Measurements from ENCODE around the gene HOXA6. TPM values are rescaled to one million over a fixed set of nuclear protein-coding genes. Genes with fewer than 3 reads are reported as not detected.

HOXA6 gene
- total and polyA plus RNA-seq, 2 of the 4 experiments (the other 2 are of a cell fraction) = 1.4 to 1.8 TPM

GRCh38 chr7:27124096-27124901, 23.3 kb downstream of the HOXA6 start (continued):
- TF ChIP-seq CHD1 (IDR thresholded peaks at IDR 0.05; ENCODE audit: low read depth, low read length) (peak; percentile 35; the same call in 1 of the 2 replicates), BHLHE40 (IDR thresholded peaks at IDR 0.05; ENCODE audit: low read depth, low read length) (peak; percentile 97), MAFK (IDR thresholded peaks at IDR 0.05; ENCODE audit: low read depth, low read length) (no peak)

GRCh38 chr7:27123477-27124053, 24.0 kb downstream of the HOXA6 start:
- peaks cover 6 to 51% of the 10 kb centered on the region in 2 experiments for H3K79me1 ChIP-seq (ENCODE audit: low read depth in 1 of 2, low read length in 2 of 2)
- peaks cover 10% of the 10 kb centered on the region for H3K9me1 ChIP-seq (ENCODE audit: insufficient read depth, low read length)
- peak overlapping the region; percentile 80 for H3K23ac ChIP-seq (ENCODE audit: low read depth, low read length)
- peak overlapping the region; percentile 94 for H3K14ac ChIP-seq (replicated peaks; ENCODE audit: low read depth, low read length)
- BruUV-seq (replicated peaks) = no TSS peak
- ATAC-seq (ENCODE audit: low read depth) (no peak), DNase-seq (no peak)
- peak overlapping the region; percentile 88 for H2BK5ac ChIP-seq (ENCODE audit: low read depth, low read length, poor library complexity, severe bottlenecking)
- H2BK15ac ChIP-seq (ENCODE audit: low read depth, low read length) = peak overlapping the region; percentile 64; the same call in 2 of the 3 replicates
- H3K56ac ChIP-seq (ENCODE audit: extremely low read depth, insufficient read depth, low read length) = peak overlapping the region; percentile 76; the same call in 1 of the 2 replicates
- no peaks in the 10 kb centered on the region for H3K9me3 ChIP-seq (ENCODE audit: control insufficient read depth, insufficient read depth, low read length)
- H4K8ac ChIP-seq (ENCODE audit: low read depth in 2 of 2, low read length in 2 of 2) = peak overlapping the region; percentile 90 to 93
- ChIA-PET POLR2A (ENCODE audit: unreplicated experiment) (interaction anchor here (1.0 kb wide), 1 partner anchor 26 kb away, joined by 3 read pairs; no protein-coding TSS in a partner anchor), CTCF (interaction anchor here (1.0 to 1.2 kb wide), 2 partner anchors 18 to 754 kb away, joined by 3 to 5 read pairs; no protein-coding TSS in a partner anchor)
- peak overlapping the region; percentile 73 for H2AFZ ChIP-seq (replicated peaks; ENCODE audit: low read length, poor library complexity)
- H4K91ac ChIP-seq (ENCODE audit: insufficient read depth, low read depth, low read length) = peak overlapping the region; percentile 96
- in situ Hi-C loops (cut with MboI; ENCODE audit: low sequenced_read_pairs) (no loop called here), dilution Hi-C loops (cut with HindIII; ENCODE audit: low sequenced_read_pairs, unreplicated experiment) (no loop called here), intact Hi-C loops (cut with micrococcal nuclease) (loop anchor here (2.0 to 5.0 kb wide), 2 partner anchors 25 to 921 kb away; partner anchors contain the start of genes CBX3 and HNRNPA2B1)
- 14% methylated on average over 9 of the region's 26 CpGs; no CpG with 5 or more reads in 1 of the 2 experiments for WGBS, 2 experiments (ENCODE audit: extremely low coverage in 2 of 2, insufficient read length in 1 of 2)
- peak overlapping the region; percentile 62 for H2AK5ac ChIP-seq (ENCODE audit: low read depth, low read length)
- peak overlapping the region; percentile 75 for H2BK20ac ChIP-seq (ENCODE audit: low read depth, low read length)
- peak overlapping the region; percentile 67 for H3K18ac ChIP-seq (ENCODE audit: low read depth, low read length)
- peak overlapping the region; percentile 94 for H2BK120ac ChIP-seq (ENCODE audit: low read depth, low read length)
- peak overlapping the region; percentile 50 for H4K5ac ChIP-seq (ENCODE audit: low read depth, low read length)
- H3K4me1 ChIP-seq (ENCODE audit: control insufficient read depth, insufficient read depth, low read length) = peaks cover 35% of the 10 kb centered on the region
- H3K36me3 ChIP-seq (ENCODE audit: control insufficient read depth, insufficient read depth, low read length) = no peaks in the 10 kb centered on the region
- H3K4me2 ChIP-seq (ENCODE audit: low read depth, low read length) = peak overlapping the region; percentile 95
- TF ChIP-seq MAZ (IDR thresholded peaks at IDR 0.05; ENCODE audit: borderline replicate concordance, low read depth, low read length) (no peak), ELK1 (IDR thresholded peaks at IDR 0.05; ENCODE audit: borderline replicate concordance, low read depth, low read length) (no peak), SMC3 (IDR thresholded peaks at IDR 0.05; ENCODE audit: low read depth, low read length) (no peak), USF2 (IDR thresholded peaks at IDR 0.05; ENCODE audit: low read depth, low read length) (no peak), RAD21 (IDR thresholded peaks at IDR 0.05; ENCODE audit: low read length) (no peak), POLR2A (IDR thresholded peaks at IDR 0.05; ENCODE audit: low read depth, low read length) (peak; percentile 63; the same call in 1 of the 2 replicates)
- peak overlapping the region; percentile 96 for H3K9ac ChIP-seq (ENCODE audit: low read depth, low read length)
- H3K27me3 ChIP-seq (ENCODE audit: control insufficient read depth, insufficient read depth, low read length) = no peaks in the 10 kb centered on the region
- H3K4me3 ChIP-seq (ENCODE audit: insufficient read depth, low read depth, low read length) = peak overlapping the region; percentile 48
- H4K20me1 ChIP-seq (ENCODE audit: insufficient read depth, low read length) = 0 out of 2 replicates have a peak, but pooled peaks cover 2% of the 10 kb centered on the region
- H2AK9ac ChIP-seq (replicated peaks; ENCODE audit: low read depth, low read length, poor library complexity) = peak overlapping the region; percentile 87
- H3K27ac ChIP-seq (ENCODE audit: insufficient read depth, low read length) = peak overlapping the region; percentile 99
- H3K4ac ChIP-seq (ENCODE audit: low read depth, low read length) = peak overlapping the region; percentile 98
